ENCODE results near the gene VPS33A. TPM values are rescaled to one million over a fixed set of nuclear protein-coding genes. Genes with fewer than 3 reads are reported as not detected.
"Not testable (repeated sequence)": the region's sequence is repeated elsewhere in the genome, so short reads cannot be mapped to it uniquely, and the experiment has no call there.

The VPS33A gene
- total RNA-seq, 3 donors from 2014 or later, result 13.4 to 17.4 (median 14.4) TPM

- peak in 1 of 2 donors; percentile 30 for DNase-seq (ENCODE audit: low spot score in 2 of 2)
- H3K36me3 ChIP-seq, result peaks cover 8% of the 10 kb centered on the region
- peaks cover 6 to 12% of the 10 kb centered on the region in 2 donors for H3K4me1 ChIP-seq
- H3K9me3 ChIP-seq, result no peaks in the 10 kb centered on the region
- intact Hi-C loops (cut with DNase I; ENCODE audit: low total_unique reads), result no loop called here
- TF ChIP-seq POLR2AphosphoS5 (IDR thresholded peaks at IDR 0.05), result no peak
- TF ChIP-seq POLR2A (IDR thresholded peaks at IDR 0.05), result no peak
- TF ChIP-seq CTCF (IDR thresholded peaks at IDR 0.05), result no peak
- peaks cover 0 to 3% of the 10 kb centered on the region in 2 donors for H3K27me3 ChIP-seq
- H3K4me3 ChIP-seq, result no peak overlapping the region
- no peak overlapping the region for H3K27ac ChIP-seq
Observed at GRCh38 chr12:122205053-122205925, 61.0 kb downstream of the VPS33A start.

- H3K27ac ChIP-seq, result no peak overlapping the region
- peak in 1 of 2 donors; percentile 49 for DNase-seq (ENCODE audit: low spot score in 2 of 2)
- H3K27me3 ChIP-seq, result peaks cover 0 to 3% of the 10 kb centered on the region in 2 donors
- TF ChIP-seq POLR2A (IDR thresholded peaks at IDR 0.05), result no peak
- no peak for TF ChIP-seq CTCF (IDR thresholded peaks at IDR 0.05)
- no peak for TF ChIP-seq POLR2AphosphoS5 (IDR thresholded peaks at IDR 0.05)
- no peaks in the 10 kb centered on the region for H3K9me3 ChIP-seq
- H3K4me1 ChIP-seq, result peaks cover 6 to 12% of the 10 kb centered on the region in 2 donors
- peak overlapping the region; percentile 43 to 87 (median 59) for H3K4me3 ChIP-seq
- peaks cover 8% of the 10 kb centered on the region for H3K36me3 ChIP-seq
- intact Hi-C loops (cut with DNase I; ENCODE audit: low total_unique reads), result no loop called here
Observed at GRCh38 chr12:122204167-122205052, 61.9 kb downstream of the VPS33A start.

GRCh38 chr12:122203301-122204166 is 62.8 kb downstream of the VPS33A start, which contains the start of gene B3GNT4:
TSS of gene B3GNT4 (plus strand) at chr12:122203709. CDS start at chr12:122204619, 910 bp downstream.
- Histone ChIP-seq H3K27ac (no peak within 1 kb of the TSS), H3K27me3 (peaks cover 0 to 3% of the 10 kb centered on the region in 2 donors), H3K9me3 (no peaks in the 10 kb centered on the region), H3K4me3 (peak within 1 kb of the TSS; percentile 43 to 87 (median 59)), H3K4me1 (peaks cover 6 to 12% of the 10 kb centered on the region in 2 donors), H3K36me3 (peaks cover 8% of the 10 kb centered on the region)
- intact Hi-C loops (cut with DNase I; ENCODE audit: low total_unique reads), result no loop called here
- peak in 1 of 2 donors; percentile 59 for DNase-seq (ENCODE audit: low spot score in 2 of 2)
- TF ChIP-seq CTCF (IDR thresholded peaks at IDR 0.05) (no peak), POLR2A (IDR thresholded peaks at IDR 0.05) (no peak), POLR2AphosphoS5 (IDR thresholded peaks at IDR 0.05) (no peak)

GRCh38 chr12:122202811-122203210 is 63.5 kb downstream of the VPS33A start:
- DNase-seq (ENCODE audit: low spot score in 2 of 2); H3K27me3 ChIP-seq; intact Hi-C loops (cut with DNase I; ENCODE audit: low total_unique reads); H3K27ac ChIP-seq; H3K9me3 ChIP-seq; H3K36me3 ChIP-seq: not testable (repeated sequence)
- Histone ChIP-seq H3K4me1 (peaks cover 6 to 12% of the 10 kb centered on the region in 2 donors), H3K4me3 (peak overlapping the region; percentile 43 to 87 (median 59))

GRCh38 chr12:122202017-122202416 is 64.3 kb downstream of the VPS33A start:
- Histone ChIP-seq H3K4me1 (peaks cover 6 to 12% of the 10 kb centered on the region in 2 donors), H3K36me3 (no peaks in the 10 kb centered on the region), H3K4me3 (no peak overlapping the region), H3K9me3 (no peaks in the 10 kb centered on the region), H3K27me3 (peaks cover 0 to 3% of the 10 kb centered on the region in 2 donors), H3K27ac (no peak overlapping the region)
- DNase-seq (ENCODE audit: low spot score in 2 of 2), result no peak
- intact Hi-C loops (cut with DNase I; ENCODE audit: low total_unique reads), result no loop called here
- no peak for TF ChIP-seq POLR2A (IDR thresholded peaks at IDR 0.05)
- TF ChIP-seq POLR2AphosphoS5 (IDR thresholded peaks at IDR 0.05), result no peak
